ENCODE results near the gene ANAPC2. TPM values are rescaled to one million over a fixed set of nuclear protein-coding genes. Genes with fewer than 3 reads are reported as not detected.

ANAPC2 gene
- total RNA-seq, 1 experiment from 2014 or later = 95.4 TPM

DNA sequence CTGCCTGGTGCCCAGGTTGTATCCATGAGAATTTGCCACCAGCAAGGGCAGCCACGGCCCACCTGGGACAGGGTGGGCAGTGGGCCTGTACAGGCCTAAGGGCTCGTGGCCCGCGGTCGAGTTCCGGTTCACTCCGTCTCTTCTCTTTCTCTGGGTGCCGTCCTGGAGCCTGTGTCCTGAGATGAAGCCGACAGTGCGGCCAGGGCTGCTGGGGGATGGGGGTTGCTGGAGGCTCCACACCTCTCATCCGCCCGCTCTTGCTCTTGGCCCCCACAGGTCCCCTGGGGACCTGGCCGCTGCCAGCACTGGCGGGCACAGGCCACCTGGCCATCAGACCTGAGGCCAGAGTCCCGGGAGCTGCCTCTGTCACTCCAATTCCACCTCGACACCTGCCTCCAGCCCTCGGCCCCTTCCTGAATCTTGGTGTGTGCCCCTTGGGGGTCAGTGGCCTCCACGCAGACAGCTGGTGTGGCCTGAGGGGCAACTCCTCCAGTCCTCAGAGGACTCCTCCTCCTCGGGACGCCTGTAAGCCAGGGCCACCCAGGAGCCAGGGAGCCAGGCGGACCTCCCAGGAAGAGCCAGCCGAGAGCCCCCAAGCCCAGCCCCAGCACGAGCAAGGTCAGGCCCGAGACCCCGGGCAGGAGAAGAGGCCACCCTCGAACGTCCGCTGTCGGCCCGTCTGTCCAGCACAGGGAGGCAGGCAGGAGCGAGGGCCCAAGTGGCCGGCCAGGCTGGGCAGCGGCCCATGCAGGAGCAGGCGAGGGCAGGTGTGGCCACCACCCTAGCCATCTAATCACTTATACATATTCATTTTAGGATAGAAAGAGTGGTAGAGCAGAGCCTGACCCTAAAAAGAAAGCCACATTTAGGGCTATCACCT lies 23.8 kb downstream of the ANAPC2 start:
- H4K20me1 ChIP-seq (ENCODE audit: insufficient read depth) = no peaks in the 10 kb centered on the region
- no peak overlapping the region for H3K4me3 ChIP-seq
- H3F3A ChIP-seq (ENCODE audit: insufficient read depth, low read depth) = 0 out of 2 replicates have a peak, but pooled peaks cover 5% of the 10 kb centered on the region
- no peaks in the 10 kb centered on the region for H3K9me2 ChIP-seq (ENCODE audit: insufficient read depth)
- no peak overlapping the region for H2AFZ ChIP-seq
- no peak overlapping the region for H3K4me2 ChIP-seq
- no peaks in the 10 kb centered on the region for H3K36me3 ChIP-seq (ENCODE audit: low read depth)
- no peaks in the 10 kb centered on the region for H3K9me3 ChIP-seq (ENCODE audit: insufficient read depth, low read depth)
- H3K79me2 ChIP-seq (ENCODE audit: low read depth) = no peaks in the 10 kb centered on the region
- H3K4me1 ChIP-seq (replicated peaks; ENCODE audit: insufficient read depth) = no peaks in the 10 kb centered on the region
- TF ChIP-seq, protein P1, sequence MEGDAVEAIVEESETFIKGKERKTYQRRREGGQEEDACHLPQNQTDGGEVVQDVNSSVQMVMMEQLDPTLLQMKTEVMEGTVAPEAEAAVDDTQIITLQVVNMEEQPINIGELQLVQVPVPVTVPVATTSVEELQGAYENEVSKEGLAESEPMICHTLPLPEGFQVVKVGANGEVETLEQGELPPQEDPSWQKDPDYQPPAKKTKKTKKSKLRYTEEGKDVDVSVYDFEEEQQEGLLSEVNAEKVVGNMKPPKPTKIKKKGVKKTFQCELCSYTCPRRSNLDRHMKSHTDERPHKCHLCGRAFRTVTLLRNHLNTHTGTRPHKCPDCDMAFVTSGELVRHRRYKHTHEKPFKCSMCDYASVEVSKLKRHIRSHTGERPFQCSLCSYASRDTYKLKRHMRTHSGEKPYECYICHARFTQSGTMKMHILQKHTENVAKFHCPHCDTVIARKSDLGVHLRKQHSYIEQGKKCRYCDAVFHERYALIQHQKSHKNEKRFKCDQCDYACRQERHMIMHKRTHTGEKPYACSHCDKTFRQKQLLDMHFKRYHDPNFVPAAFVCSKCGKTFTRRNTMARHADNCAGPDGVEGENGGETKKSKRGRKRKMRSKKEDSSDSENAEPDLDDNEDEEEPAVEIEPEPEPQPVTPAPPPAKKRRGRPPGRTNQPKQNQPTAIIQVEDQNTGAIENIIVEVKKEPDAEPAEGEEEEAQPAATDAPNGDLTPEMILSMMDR (conservative IDR thresholded peaks at IDR 0.05) = no peak
- TF ChIP-seq EZH2 (IDR thresholded peaks at IDR 0.05; ENCODE audit: low read depth) = no peak
- no peak overlapping the region for H3K27ac ChIP-seq
- H3K27me3 ChIP-seq (ENCODE audit: insufficient read depth, low read depth) = no peaks in the 10 kb centered on the region
- ChIA-PET POLR2A (ENCODE audit: unreplicated experiment) (no interaction called here), CTCF (no interaction called here)
- intact Hi-C loops (cut with micrococcal nuclease; ENCODE audit: unreplicated experiment) = loop anchor here (5.0 kb wide), 1 partner anchor 37 kb away; no protein-coding TSS in a partner anchor
- no peak for DNase-seq
- BruUV-seq (replicated peaks) = no TSS peak

DNA sequence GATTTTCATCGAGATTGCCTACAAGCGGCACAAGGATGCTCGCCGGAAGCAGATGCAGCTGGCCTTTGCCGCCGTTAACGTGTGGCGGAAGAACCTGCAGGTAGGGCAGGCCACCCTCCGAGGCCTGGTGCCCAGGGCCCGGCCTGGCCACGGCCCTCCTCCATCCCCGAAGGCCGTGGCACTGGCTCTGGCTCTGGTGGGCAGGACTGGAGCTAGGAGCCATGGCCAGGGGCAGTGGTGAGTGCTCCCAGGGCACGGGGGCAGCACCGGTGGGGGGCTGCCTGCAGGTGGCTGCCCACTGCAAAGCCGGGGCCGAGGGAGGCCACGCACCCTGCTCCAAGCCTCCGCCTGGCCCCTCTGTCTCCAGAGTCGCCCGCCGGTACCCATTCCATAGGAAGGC lies 24.6 kb downstream of the ANAPC2 start:
- POLR2A ChIA-PET (ENCODE audit: unreplicated experiment) = no interaction called here
- Histone ChIP-seq H4K20me1 (ENCODE audit: insufficient read depth) (no peaks in the 10 kb centered on the region), H3K4me2 (no peak overlapping the region), H3F3A (ENCODE audit: insufficient read depth, low read depth) (0 out of 2 replicates have a peak, but pooled peaks cover 5% of the 10 kb centered on the region), H3K79me2 (ENCODE audit: low read depth) (no peaks in the 10 kb centered on the region), H2AFZ (no peak overlapping the region), H3K36me3 (ENCODE audit: low read depth) (no peaks in the 10 kb centered on the region), H3K9me2 (ENCODE audit: insufficient read depth) (no peaks in the 10 kb centered on the region), H3K27ac (no peak overlapping the region), H3K9me3 (ENCODE audit: insufficient read depth, low read depth) (no peaks in the 10 kb centered on the region), H3K4me3 (no peak overlapping the region), H3K27me3 (ENCODE audit: insufficient read depth, low read depth) (no peaks in the 10 kb centered on the region), H3K4me1 (replicated peaks; ENCODE audit: insufficient read depth) (no peaks in the 10 kb centered on the region)
- intact Hi-C loops (cut with micrococcal nuclease; ENCODE audit: unreplicated experiment) = no loop called here
- DNase-seq = no peak
- TF ChIP-seq EZH2 (IDR thresholded peaks at IDR 0.05; ENCODE audit: low read depth) = no peak
- TF ChIP-seq, protein P1 (conservative IDR thresholded peaks at IDR 0.05) = no peak
- no TSS peak for BruUV-seq (replicated peaks)
- CTCF ChIA-PET = no interaction called here

DNA sequence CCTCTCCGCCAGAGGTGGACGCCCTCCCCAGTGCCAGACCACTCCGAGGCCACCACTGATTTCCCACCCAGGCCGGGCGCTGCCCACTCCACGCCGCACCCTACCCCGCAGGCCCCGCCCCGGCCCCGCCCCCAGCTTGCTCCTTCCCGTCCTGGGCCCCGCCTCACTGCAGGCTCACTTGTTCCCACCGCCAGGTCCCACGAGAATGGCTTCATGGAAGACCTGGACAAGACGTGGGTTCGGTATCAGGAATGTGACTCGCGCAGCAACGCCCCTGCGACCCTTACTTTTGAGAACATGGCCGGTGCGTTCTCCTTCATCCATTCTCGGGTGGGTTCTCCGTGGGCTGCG lies 25.0 kb downstream of the ANAPC2 start:
- H2AFZ ChIP-seq = no peak overlapping the region
- no peak overlapping the region for H3K4me3 ChIP-seq
- CTCF ChIA-PET = interaction anchor here (0.5 to 1.0 kb wide), 2 partner anchors 26 to 29 kb away, joined by 3 to 4 read pairs; no protein-coding TSS in a partner anchor

More for the DNA sequence above, 25.0 kb downstream of the ANAPC2 start:
- Histone ChIP-seq H3K27me3 (ENCODE audit: insufficient read depth, low read depth) (no peaks in the 10 kb centered on the region), H4K20me1 (ENCODE audit: insufficient read depth) (no peaks in the 10 kb centered on the region), H3F3A (ENCODE audit: insufficient read depth, low read depth) (0 out of 2 replicates have a peak, but pooled peaks cover 5% of the 10 kb centered on the region), H3K4me1 (replicated peaks; ENCODE audit: insufficient read depth) (no peaks in the 10 kb centered on the region), H3K79me2 (ENCODE audit: low read depth) (no peaks in the 10 kb centered on the region), H3K9me3 (ENCODE audit: insufficient read depth, low read depth) (no peaks in the 10 kb centered on the region), H3K9me2 (ENCODE audit: insufficient read depth) (no peaks in the 10 kb centered on the region), H3K36me3 (ENCODE audit: low read depth) (no peaks in the 10 kb centered on the region), H3K4me2 (no peak overlapping the region), H3K27ac (no peak overlapping the region)
- POLR2A ChIA-PET (ENCODE audit: unreplicated experiment) = interaction anchor here (0.6 kb wide), 1 partner anchor 26 kb away, joined by 4 read pairs; the partner anchor contains the start of gene SSNA1
- TF ChIP-seq, protein P1 (conservative IDR thresholded peaks at IDR 0.05) = no peak
- no peak for TF ChIP-seq EZH2 (IDR thresholded peaks at IDR 0.05; ENCODE audit: low read depth)
- no peak for DNase-seq
- intact Hi-C loops (cut with micrococcal nuclease; ENCODE audit: unreplicated experiment) = no loop called here
- BruUV-seq (replicated peaks) = no TSS peak

Measured in PC-9 (cell line).